K562 (cell line): ENCODE data around the gene ASB10. TPM values are rescaled to one million over a fixed set of nuclear protein-coding genes. Genes with fewer than 3 reads are reported as not detected.
A peak's percentile ranks its signal among the peaks of the same experiment; 100 is the strongest.

Source experiments
- ARID2 ChIP-seq: fragments of 450-650 bp; IDR thresholded peaks from 2 replicates; pipeline ENCODE4 v1.6.1; 2017; ENCODE audit warnings: antibody characterized with exemption, mild to moderate bottlenecking
- ASH1L ChIP-seq: fragments of 450-650 bp; IDR thresholded peaks from 2 replicates; pipeline ENCODE4 v1.6.1; 2018; ENCODE audit warnings: borderline replicate concordance, mild to moderate bottlenecking, low read depth; ENCODE audit not compliant: partially characterized antibody
- ATF7 ChIP-seq: fragments of 450-650 bp; IDR thresholded peaks from 2 replicates; pipeline ENCODE4 v1.7.1; 2014; ENCODE audit warnings: mild to moderate bottlenecking, moderate library complexity
- C11orf30 ChIP-seq: fragments of 450-650 bp; IDR thresholded peaks from 2 replicates; pipeline ENCODE4 v1.6.1; 2016; ENCODE audit warnings: low read depth, mild to moderate bottlenecking
- CXXC5 ChIP-seq: fragments of 250-450 bp; sonication (Bioruptor Pico); IDR thresholded peaks from 2 replicates; pipeline ENCODE4 v1.8.0; 2022; ENCODE audit warnings: inconsistent platforms, mild to moderate bottlenecking, moderate library complexity
- GTF2F1 ChIP-seq: IDR thresholded peaks from 2 replicates; pipeline ENCODE4 v1.6.1; 2011; ENCODE audit warnings: low read depth, low read length, improper control_type of control experiment
- HLTF ChIP-seq: fragments of 450-650 bp; IDR thresholded peaks from 2 replicates; pipeline ENCODE4 v1.6.1; 2016
- KLF13 ChIP-seq: fragments of 450-650 bp; IDR thresholded peaks from 2 replicates; pipeline ENCODE4 v1.6.1; 2016; ENCODE audit warnings: missing genetic modification characterization, low read depth, mild to moderate bottlenecking, missing compliant biosample characterization, moderate library complexity, borderline replicate concordance
- L3MBTL2 ChIP-seq: fragments of 450-650 bp; IDR thresholded peaks from 2 replicates; pipeline ENCODE4 v1.6.1; 2016; ENCODE audit warnings: mild to moderate bottlenecking, moderate library complexity
- MAFK ChIP-seq: IDR thresholded peaks from 2 replicates; pipeline ENCODE4 v1.6.1; 2011; ENCODE audit warnings: low read length, improper control_type of control experiment
- NEUROD1 ChIP-seq: fragments of 150-350 bp; IDR thresholded peaks from 2 replicates; pipeline ENCODE4 v1.6.1; 2014; ENCODE audit warnings: borderline replicate concordance, low read length, low read depth; ENCODE audit not compliant: partially characterized antibody
- RBM17 ChIP-seq: fragments of 200-400 bp; formaldehyde crosslinking; IDR thresholded peaks from 2 replicates; pipeline ENCODE4 v1.6.1; 2017; ENCODE audit warnings: low read depth, mild to moderate bottlenecking, low read length, borderline replicate concordance
- RCOR1 ChIP-seq, 2 experiments: IDR thresholded peaks; 2 replicates each; pipeline ENCODE4 v1.6.1; 2012; ENCODE audit warnings: low read depth in 2 of 2, low read length in 2 of 2, borderline replicate concordance in 1 of 2, improper control_type of control experiment in 1 of 2
- TBL1XR1 ChIP-seq, 2 experiments: IDR thresholded peaks; 2 replicates each; pipeline ENCODE4 v1.6.1; 2012; ENCODE audit warnings: improper control_type of control experiment in 2 of 2, low read length in 2 of 2, mild to moderate bottlenecking in 1 of 2
- ZBTB17 ChIP-seq: fragments of 450-650 bp; formaldehyde crosslinking; IDR thresholded peaks from 2 replicates; pipeline ENCODE4 v1.4.0; 2020; ENCODE audit warnings: mild to moderate bottlenecking
- ZC3H11A ChIP-seq: IDR thresholded peaks from 2 replicates; pipeline ENCODE4 v1.6.1; 2012; ENCODE audit warnings: low read depth, low read length, improper control_type of control experiment
- ZNF717 ChIP-seq: fragments of 250-450 bp; sonication (Bioruptor Pico); IDR thresholded peaks from 2 replicates; pipeline ENCODE4 v1.5.0; 2021
- polyA plus RNA-seq, 8 experiments: library from polyadenylated mRNA; depleted of rRNA in 4 of 8; stranded (reverse) in 5 of 8; unstranded in 3 of 8; fragments of >200 nt; fragmentation: Nextera tagmentation in 2 of 8; fragmentation: Illumina TruSeq in 1 of 8; extraction: Ambion mirVana in 2 of 8; extraction: Trizol in 1 of 8; gene quantifications; 2 replicates each; pipeline versions ENCODE4 v1.2.1 to v1.2.3, GENCODE V29; 2011 to 2014; ENCODE audit warnings: inconsistent platforms in 1 of 8, missing spikeins in 1 of 8
- total RNA-seq, 7 experiments: library from RNA; depleted of rRNA in 6 of 7; stranded (reverse); fragments of >200 nt in 6 of 7; fragmentation: Illumina TruSeq in 2 of 7; extraction: Trizol in 2 of 7; gene quantifications; 2 replicates each; pipeline versions ENCODE4 v1.2.1 to v1.2.3, GENCODE V29; 2011 to 2021; ENCODE audit warnings: low replicate concordance in 1 of 7
- TF ChIP-seq, protein P1 (sequence below), 2 experiments: fragments of 450-650 bp in 1 of 2; IDR thresholded peaks; 2 replicates each; pipeline ENCODE4 v1.6.1; 2011 to 2017; ENCODE audit warnings: low read depth in 2 of 2, antibody characterized with exemption in 1 of 2, borderline replicate concordance in 1 of 2, low read length in 1 of 2, mild to moderate bottlenecking in 1 of 2, mixed read lengths in 1 of 2; ENCODE audit not compliant: control insufficient read depth in 1 of 2
- TF ChIP-seq, protein P2 (sequence below): fragments of 450-650 bp; IDR thresholded peaks from 2 replicates; pipeline ENCODE4 v1.6.1; 2014; ENCODE audit warnings: low read depth, mild to moderate bottlenecking, moderate library complexity, borderline replicate concordance
- TF ChIP-seq, protein P3 (sequence below): sonication (generic); formaldehyde crosslinking; IDR thresholded peaks from 2 replicates; pipeline ENCODE4 v1.8.1; 2022; ENCODE audit warnings: missing genetic modification reagents
- TF ChIP-seq, protein P4 (sequence below): sonication (generic); formaldehyde crosslinking; IDR thresholded peaks from 2 replicates; pipeline ENCODE4 v1.8.0; 2022; ENCODE audit warnings: missing genetic modification reagents, mild to moderate bottlenecking, moderate library complexity, borderline replicate concordance

The ASB10 gene
- total and polyA plus RNA-seq, 9 of the 15 experiments (the other 6 are each of a cell fraction or from before 2014, with no cell fraction given): not detected

DNA sequence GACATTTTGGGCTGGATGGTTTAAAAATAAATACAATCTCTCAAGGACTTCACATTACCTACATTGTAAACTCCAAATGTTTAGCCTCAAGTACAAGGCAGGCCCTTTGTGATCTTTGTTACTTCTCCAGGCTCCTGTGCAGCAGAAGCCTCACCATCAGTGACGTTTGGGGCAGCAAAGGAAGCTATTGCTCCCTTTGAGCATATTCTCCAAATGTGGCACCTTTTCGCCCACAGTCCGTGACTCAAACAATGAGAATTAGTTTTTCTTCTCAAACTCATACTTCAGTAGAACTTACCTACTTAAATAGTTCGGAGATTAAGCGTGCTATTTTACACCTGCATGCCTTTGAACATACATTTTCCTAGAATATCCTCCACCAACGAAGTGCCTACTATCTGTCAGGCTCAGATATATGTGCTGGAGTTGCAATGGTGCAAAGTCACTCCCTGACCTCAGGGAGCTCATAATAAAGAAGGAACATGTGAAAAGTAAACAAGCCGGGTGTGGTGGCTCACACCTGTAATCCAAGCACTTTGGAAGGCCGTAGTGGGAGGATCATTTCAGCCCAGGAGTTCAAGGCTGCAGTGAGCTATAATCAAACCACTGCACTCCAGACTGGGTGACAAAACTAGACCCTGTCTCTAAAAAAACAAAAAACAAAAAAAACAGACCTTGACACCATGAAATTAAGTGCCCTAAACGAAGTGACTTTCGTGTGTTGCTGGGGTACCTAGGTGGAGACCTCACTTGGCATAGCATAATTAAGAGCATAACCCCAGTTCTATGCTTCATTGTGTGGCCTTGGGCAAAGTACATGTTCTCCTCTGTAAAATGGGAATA, 41.2 kb upstream of the ASB10 start (continued):
- TF ChIP-seq, protein P1, sequence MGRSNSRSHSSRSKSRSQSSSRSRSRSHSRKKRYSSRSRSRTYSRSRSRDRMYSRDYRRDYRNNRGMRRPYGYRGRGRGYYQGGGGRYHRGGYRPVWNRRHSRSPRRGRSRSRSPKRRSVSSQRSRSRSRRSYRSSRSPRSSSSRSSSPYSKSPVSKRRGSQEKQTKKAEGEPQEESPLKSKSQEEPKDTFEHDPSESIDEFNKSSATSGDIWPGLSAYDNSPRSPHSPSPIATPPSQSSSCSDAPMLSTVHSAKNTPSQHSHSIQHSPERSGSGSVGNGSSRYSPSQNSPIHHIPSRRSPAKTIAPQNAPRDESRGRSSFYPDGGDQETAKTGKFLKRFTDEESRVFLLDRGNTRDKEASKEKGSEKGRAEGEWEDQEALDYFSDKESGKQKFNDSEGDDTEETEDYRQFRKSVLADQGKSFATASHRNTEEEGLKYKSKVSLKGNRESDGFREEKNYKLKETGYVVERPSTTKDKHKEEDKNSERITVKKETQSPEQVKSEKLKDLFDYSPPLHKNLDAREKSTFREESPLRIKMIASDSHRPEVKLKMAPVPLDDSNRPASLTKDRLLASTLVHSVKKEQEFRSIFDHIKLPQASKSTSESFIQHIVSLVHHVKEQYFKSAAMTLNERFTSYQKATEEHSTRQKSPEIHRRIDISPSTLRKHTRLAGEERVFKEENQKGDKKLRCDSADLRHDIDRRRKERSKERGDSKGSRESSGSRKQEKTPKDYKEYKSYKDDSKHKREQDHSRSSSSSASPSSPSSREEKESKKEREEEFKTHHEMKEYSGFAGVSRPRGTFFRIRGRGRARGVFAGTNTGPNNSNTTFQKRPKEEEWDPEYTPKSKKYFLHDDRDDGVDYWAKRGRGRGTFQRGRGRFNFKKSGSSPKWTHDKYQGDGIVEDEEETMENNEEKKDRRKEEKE (IDR thresholded peaks at IDR 0.05; ENCODE audit: borderline replicate concordance in 1 of 2, control insufficient read depth in 1 of 2, low read depth in 2 of 2, low read length in 1 of 2): no peak
- TF ChIP-seq RCOR1 (IDR thresholded peaks at IDR 0.05; ENCODE audit: borderline replicate concordance in 1 of 2, low read depth in 2 of 2, low read length in 2 of 2): peak in 1 of 2 experiments; percentile 64; a peak in 1 of 4 replicates
- no peak for TF ChIP-seq ZBTB17 (CRISPR knock-in tag)
- no peak for TF ChIP-seq RBM17
- TF ChIP-seq L3MBTL2: no peak
- TF ChIP-seq MAFK: peak; percentile 32
- TF ChIP-seq ATF7: 0 out of 2 replicates have a peak, but pooled peaks have one; percentile 16
- TF ChIP-seq NEUROD1: no peak
- TF ChIP-seq, protein P2, sequence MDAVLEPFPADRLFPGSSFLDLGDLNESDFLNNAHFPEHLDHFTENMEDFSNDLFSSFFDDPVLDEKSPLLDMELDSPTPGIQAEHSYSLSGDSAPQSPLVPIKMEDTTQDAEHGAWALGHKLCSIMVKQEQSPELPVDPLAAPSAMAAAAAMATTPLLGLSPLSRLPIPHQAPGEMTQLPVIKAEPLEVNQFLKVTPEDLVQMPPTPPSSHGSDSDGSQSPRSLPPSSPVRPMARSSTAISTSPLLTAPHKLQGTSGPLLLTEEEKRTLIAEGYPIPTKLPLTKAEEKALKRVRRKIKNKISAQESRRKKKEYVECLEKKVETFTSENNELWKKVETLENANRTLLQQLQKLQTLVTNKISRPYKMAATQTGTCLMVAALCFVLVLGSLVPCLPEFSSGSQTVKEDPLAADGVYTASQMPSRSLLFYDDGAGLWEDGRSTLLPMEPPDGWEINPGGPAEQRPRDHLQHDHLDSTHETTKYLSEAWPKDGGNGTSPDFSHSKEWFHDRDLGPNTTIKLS: no peak
- no peak for TF ChIP-seq ARID2
- TF ChIP-seq HLTF: no peak
- TF ChIP-seq, protein P3, sequence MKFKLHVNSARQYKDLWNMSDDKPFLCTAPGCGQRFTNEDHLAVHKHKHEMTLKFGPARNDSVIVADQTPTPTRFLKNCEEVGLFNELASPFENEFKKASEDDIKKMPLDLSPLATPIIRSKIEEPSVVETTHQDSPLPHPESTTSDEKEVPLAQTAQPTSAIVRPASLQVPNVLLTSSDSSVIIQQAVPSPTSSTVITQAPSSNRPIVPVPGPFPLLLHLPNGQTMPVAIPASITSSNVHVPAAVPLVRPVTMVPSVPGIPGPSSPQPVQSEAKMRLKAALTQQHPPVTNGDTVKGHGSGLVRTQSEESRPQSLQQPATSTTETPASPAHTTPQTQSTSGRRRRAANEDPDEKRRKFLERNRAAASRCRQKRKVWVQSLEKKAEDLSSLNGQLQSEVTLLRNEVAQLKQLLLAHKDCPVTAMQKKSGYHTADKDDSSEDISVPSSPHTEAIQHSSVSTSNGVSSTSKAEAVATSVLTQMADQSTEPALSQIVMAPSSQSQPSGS: no peak
- TF ChIP-seq, protein P4, sequence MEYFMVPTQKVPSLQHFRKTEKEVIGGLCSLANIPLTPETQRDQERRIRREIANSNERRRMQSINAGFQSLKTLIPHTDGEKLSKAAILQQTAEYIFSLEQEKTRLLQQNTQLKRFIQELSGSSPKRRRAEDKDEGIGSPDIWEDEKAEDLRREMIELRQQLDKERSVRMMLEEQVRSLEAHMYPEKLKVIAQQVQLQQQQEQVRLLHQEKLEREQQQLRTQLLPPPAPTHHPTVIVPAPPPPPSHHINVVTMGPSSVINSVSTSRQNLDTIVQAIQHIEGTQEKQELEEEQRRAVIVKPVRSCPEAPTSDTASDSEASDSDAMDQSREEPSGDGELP (CRISPR knock-in tag): 0 out of 2 replicates have a peak, but pooled peaks have one; percentile 26
- no peak for TF ChIP-seq TBL1XR1 (IDR thresholded peaks at IDR 0.05; ENCODE audit: low read length in 2 of 2)
- no peak for TF ChIP-seq KLF13
- no peak for TF ChIP-seq ZNF717 (CRISPR knock-in tag)
- no peak for TF ChIP-seq GTF2F1
- TF ChIP-seq ZC3H11A: no peak
- peak; percentile 76 for TF ChIP-seq C11orf30
- no peak for TF ChIP-seq ASH1L
- no peak for TF ChIP-seq CXXC5
